CD14-positive monocyte (primary cell): ENCODE results near the gene WT1. TPM values are rescaled to one million over a fixed set of nuclear protein-coding genes. Genes with fewer than 3 reads are reported as not detected.

Experiments
- DNase-seq, 3 donors: peaks; one replicate each; pipeline ENCODE4 v3.0.0-alpha.2; 2011 to 2022
- H2AFZ ChIP-seq: 2 replicates; pipeline ENCODE4 v1.6.0; 2012; ENCODE audit warnings: mild to moderate bottlenecking, low read depth, low read length, inconsistent platforms; ENCODE audit not compliant: insufficient read depth, poor library complexity, severe bottlenecking
- H3K27ac ChIP-seq, 2 donors: 1 replicate in 1 of 2; 2 replicates in 1 of 2; pipeline ENCODE4 v1.5.1; 2012 to 2013; ENCODE audit warnings: low read length in 2 of 2, control low read depth in 1 of 2, inconsistent platforms in 1 of 2, low read depth in 1 of 2, mild to moderate bottlenecking in 1 of 2
- H3K27me3 ChIP-seq, 2 donors: one replicate each; pipeline versions ENCODE4 v1.6.0 to v1.6.1; 2011 to 2013; ENCODE audit warnings: low read length in 2 of 2; ENCODE audit not compliant: control insufficient read depth in 2 of 2, insufficient read depth in 2 of 2
- H3K36me3 ChIP-seq, 2 donors: replicated peaks in 1 of 2; 1 replicate in 1 of 2; 2 replicates in 1 of 2; pipeline versions ENCODE4 v1.5.1 to v1.6.1; 2012 to 2013; ENCODE audit warnings: low read length in 2 of 2, control low read depth in 1 of 2, inconsistent platforms in 1 of 2, mild to moderate bottlenecking in 1 of 2; ENCODE audit not compliant: insufficient read depth in 2 of 2, control insufficient read depth in 1 of 2
- H3K4me1 ChIP-seq, 2 donors: 1 replicate in 1 of 2; 2 replicates in 1 of 2; pipeline versions ENCODE4 v1.5.1 to v1.6.1; 2012 to 2013; ENCODE audit warnings: low read length in 2 of 2, control low read depth in 1 of 2, inconsistent platforms in 1 of 2, mild to moderate bottlenecking in 1 of 2, moderate library complexity in 1 of 2; ENCODE audit not compliant: insufficient read depth in 2 of 2, control insufficient read depth in 1 of 2
- H3K4me2 ChIP-seq: replicated peaks from 2 replicates; pipeline ENCODE3; 2012; ENCODE audit warnings: low read length, moderate library complexity, mild to moderate bottlenecking; ENCODE audit not compliant: poor library complexity, severe bottlenecking; ENCODE audit errors: extremely low read depth
- H3K4me3 ChIP-seq, 3 experiments: fragments of 200-600 bp in 1 of 3; sonication (generic) in 1 of 3; replicated peaks in 1 of 3; 1 replicate in 2 of 3; 2 replicates in 1 of 3; pipeline ENCODE4 v1.5.1; 2011 to 2013; ENCODE audit warnings: low read length in 3 of 3, mild to moderate bottlenecking in 3 of 3, control low read depth in 2 of 3, low read depth in 2 of 3, inconsistent platforms in 1 of 3, moderate library complexity in 1 of 3
- H3K79me2 ChIP-seq: 2 replicates; pipeline ENCODE4 v1.6.0; 2012; ENCODE audit warnings: mild to moderate bottlenecking, control low read depth, inconsistent platforms, low read length, moderate library complexity; ENCODE audit not compliant: insufficient read depth
- H3K9ac ChIP-seq: 2 replicates; pipeline ENCODE4 v1.6.0; 2017; ENCODE audit warnings: low read length, mild to moderate bottlenecking; ENCODE audit not compliant: insufficient read depth, poor library complexity, severe bottlenecking
- H3K9me3 ChIP-seq, 2 donors: replicated peaks in 1 of 2; 1 replicate in 1 of 2; 2 replicates in 1 of 2; pipeline versions ENCODE4 v1.5.1 to v1.6.1; 2012 to 2013; ENCODE audit warnings: low read length in 2 of 2, control low read depth in 1 of 2; ENCODE audit not compliant: control insufficient read depth in 1 of 2, insufficient read depth in 1 of 2
- H4K20me1 ChIP-seq: 2 replicates; pipeline ENCODE4 v1.6.0; 2012; ENCODE audit warnings: mild to moderate bottlenecking, low read length, control low read depth, moderate library complexity; ENCODE audit not compliant: insufficient read depth
- H3K27ac Mint-ChIP-seq, 7 donors: one replicate each; pipeline ENCODE4 v1.8.0; 2020; ENCODE audit warnings: mild to moderate bottlenecking in 7 of 7, mixed read lengths in 7 of 7, moderate library complexity in 6 of 7, inconsistent platforms in 2 of 7
- H3K27me3 Mint-ChIP-seq, 3 donors: one replicate each; pipeline ENCODE4 v1.8.0; 2021 to 2022; ENCODE audit warnings: low read depth in 3 of 3, mild to moderate bottlenecking in 3 of 3, mixed read lengths in 3 of 3, moderate library complexity in 3 of 3, inconsistent platforms in 1 of 3
- H3K36me3 Mint-ChIP-seq, 2 donors: one replicate each; pipeline ENCODE4 v1.8.0; 2020; ENCODE audit warnings: mixed read lengths in 2 of 2, inconsistent platforms in 1 of 2, mild to moderate bottlenecking in 1 of 2
- H3K4me1 Mint-ChIP-seq: one replicate; pipeline ENCODE4 v1.8.0; 2020; ENCODE audit warnings: mild to moderate bottlenecking, mixed read lengths
- H3K4me3 Mint-ChIP-seq, 2 donors: one replicate each; pipeline ENCODE4 v1.8.0; 2020; ENCODE audit warnings: mild to moderate bottlenecking in 2 of 2, mixed read lengths in 2 of 2, moderate library complexity in 1 of 2
- H3K9me3 Mint-ChIP-seq, 7 donors: one replicate each; pipeline ENCODE4 v1.8.0; 2020 to 2022; ENCODE audit warnings: mixed read lengths in 7 of 7, mild to moderate bottlenecking in 6 of 7, moderate library complexity in 6 of 7, inconsistent platforms in 2 of 7
- WGBS: methylation state at CpG from one replicate; pipeline ENCODE4 v1.1.5; 2013; ENCODE audit warnings: missing lambda C conversion rate; ENCODE audit not compliant: insufficient coverage; 5-methylcytosine and 5-hydroxymethylcytosine counted together
- intact Hi-C, 2 donors: fragments of 100-400 bp; cut with micrococcal nuclease; formaldehyde crosslinking; loops; one replicate each; pipeline versions ENCODE4 v1.15.0 to v1.15.1; 2023
- polyA plus RNA-seq, 3 donors: library from polyadenylated mRNA; depleted of rRNA in 1 of 3; unstranded in 2 of 3; stranded (reverse) in 1 of 3; fragments of 300-500 nt in 2 of 3; fragments of >200 nt in 1 of 3; fragmentation: Illumina TruSeq in 2 of 3; gene quantifications; 1 replicate in 2 of 3; 2 replicates in 1 of 3; pipeline ENCODE4 v1.2.3, GENCODE V29; 2012 to 2021
- TF ChIP-seq, protein P1 (sequence below): fragments of 200-600 bp; IDR thresholded peaks from one replicate; pipeline ENCODE4 v1.8.0; 2022; ENCODE audit warnings: antibody characterized with exemption, mild to moderate bottlenecking

WT1 gene
- polyA plus RNA-seq, 3 donors = not detected

DNA sequence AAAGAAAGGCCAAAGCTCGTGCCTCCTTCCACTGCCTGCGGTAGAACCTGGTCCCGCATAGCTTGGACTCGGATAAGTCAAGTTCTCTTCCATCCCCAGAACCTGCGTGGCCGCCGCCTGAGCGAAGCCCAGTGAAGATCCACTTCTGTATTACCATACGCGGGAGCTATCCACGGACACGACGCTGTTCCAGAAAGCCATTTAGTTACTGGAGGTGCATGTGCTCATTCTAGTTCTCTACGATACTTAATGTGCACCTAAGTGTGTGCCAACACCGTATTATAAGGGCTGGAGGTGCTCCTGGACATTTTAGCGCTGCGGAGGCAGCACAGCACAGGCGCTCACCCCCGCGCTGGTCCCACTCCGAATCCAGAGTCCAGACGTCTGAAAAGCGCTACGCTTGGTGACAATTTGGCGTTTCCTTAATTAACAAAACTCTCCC is 1.4 kb downstream of the WT1 start:
- H3K9me3 Mint-ChIP-seq = peaks cover 0 to 33% (median 19%) of the 10 kb centered on the region in 7 donors
- no peak overlapping the region for H3K4me2 ChIP-seq
- peaks cover 7 to 53% of the 10 kb centered on the region in 2 donors for H3K9me3 ChIP-seq
- peaks cover 79 to 97% of the 10 kb centered on the region in 2 donors for H3K27me3 ChIP-seq
- H3K27ac ChIP-seq = no peak overlapping the region
- no peaks in the 10 kb centered on the region for H3K36me3 ChIP-seq
- H3K4me1 ChIP-seq = peaks cover 30 to 44% of the 10 kb centered on the region in 2 donors
- peak overlapping the region in 1 of 3 experiments; percentile 51 for H3K4me3 ChIP-seq
- WGBS = 10% methylated on average over 23 of the region's 25 CpGs
- no peaks in the 10 kb centered on the region for H4K20me1 ChIP-seq
- no peak overlapping the region for H2AFZ ChIP-seq
- intact Hi-C loops = no loop called here
- peaks cover 90 to 99% (median 95%) of the 10 kb centered on the region in 3 donors for H3K27me3 Mint-ChIP-seq
- no peak overlapping the region for H3K27ac Mint-ChIP-seq
- H3K4me1 Mint-ChIP-seq = peaks cover 52% of the 10 kb centered on the region
- no peaks in the 10 kb centered on the region for H3K79me2 ChIP-seq
- H3K36me3 Mint-ChIP-seq = peaks cover 3 to 7% of the 10 kb centered on the region in 2 donors
- TF ChIP-seq, protein P1, sequence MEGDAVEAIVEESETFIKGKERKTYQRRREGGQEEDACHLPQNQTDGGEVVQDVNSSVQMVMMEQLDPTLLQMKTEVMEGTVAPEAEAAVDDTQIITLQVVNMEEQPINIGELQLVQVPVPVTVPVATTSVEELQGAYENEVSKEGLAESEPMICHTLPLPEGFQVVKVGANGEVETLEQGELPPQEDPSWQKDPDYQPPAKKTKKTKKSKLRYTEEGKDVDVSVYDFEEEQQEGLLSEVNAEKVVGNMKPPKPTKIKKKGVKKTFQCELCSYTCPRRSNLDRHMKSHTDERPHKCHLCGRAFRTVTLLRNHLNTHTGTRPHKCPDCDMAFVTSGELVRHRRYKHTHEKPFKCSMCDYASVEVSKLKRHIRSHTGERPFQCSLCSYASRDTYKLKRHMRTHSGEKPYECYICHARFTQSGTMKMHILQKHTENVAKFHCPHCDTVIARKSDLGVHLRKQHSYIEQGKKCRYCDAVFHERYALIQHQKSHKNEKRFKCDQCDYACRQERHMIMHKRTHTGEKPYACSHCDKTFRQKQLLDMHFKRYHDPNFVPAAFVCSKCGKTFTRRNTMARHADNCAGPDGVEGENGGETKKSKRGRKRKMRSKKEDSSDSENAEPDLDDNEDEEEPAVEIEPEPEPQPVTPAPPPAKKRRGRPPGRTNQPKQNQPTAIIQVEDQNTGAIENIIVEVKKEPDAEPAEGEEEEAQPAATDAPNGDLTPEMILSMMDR = no peak
- H3K4me3 Mint-ChIP-seq = peak overlapping the region in 1 of 2 donors; percentile 73
- H3K9ac ChIP-seq = no peak overlapping the region
- no peak for DNase-seq

DNA sequence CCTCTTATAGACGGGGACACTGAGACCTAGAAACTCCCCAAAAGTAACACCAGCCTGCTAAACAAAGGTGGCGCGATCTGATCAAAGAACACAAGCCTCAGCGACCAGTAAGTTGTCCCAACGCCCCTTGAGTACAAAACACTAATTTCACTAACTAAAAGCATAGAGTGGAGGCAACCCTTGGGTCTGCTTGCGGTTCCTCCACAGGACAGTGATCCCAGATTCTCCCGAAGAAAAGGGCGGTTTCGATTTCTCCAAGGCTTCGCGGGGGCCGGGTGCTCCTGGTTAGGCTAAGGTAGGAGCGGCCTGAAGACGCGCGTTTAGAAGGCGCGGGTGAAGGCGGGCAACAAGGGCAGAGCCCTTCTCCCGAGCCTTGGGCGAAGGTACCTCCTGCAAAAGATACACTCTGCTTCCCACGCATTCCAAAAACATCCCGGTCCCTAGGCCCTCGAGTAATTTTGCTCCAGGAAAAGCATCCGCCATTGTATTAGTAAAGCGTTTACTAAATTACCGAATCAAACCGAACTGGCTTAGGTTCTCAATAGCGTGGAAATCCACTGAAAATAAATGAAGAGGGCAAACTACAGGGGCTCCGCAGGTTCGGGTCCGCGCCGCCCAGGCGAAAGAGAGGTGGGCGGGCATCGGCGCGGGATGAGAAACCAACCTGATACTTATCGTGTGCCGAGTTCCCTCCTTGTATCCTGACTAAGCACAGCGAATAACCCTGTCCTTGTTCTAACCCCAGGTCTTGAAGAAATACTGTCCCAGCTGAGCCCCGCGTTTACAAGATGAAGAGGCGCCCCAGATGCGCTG is 2.0 kb downstream of the WT1 start:
- peaks cover 49% of the 10 kb centered on the region for H3K4me1 Mint-ChIP-seq

More for the DNA sequence above, 2.0 kb downstream of the WT1 start:
- no peak for DNase-seq
- Histone ChIP-seq H3K9ac (no peak overlapping the region), H3K36me3 (no peaks in the 10 kb centered on the region), H3K4me2 (peak overlapping the region; percentile 34), H3K4me3 (peak overlapping the region in 1 of 3 experiments; percentile 39), H3K79me2 (no peaks in the 10 kb centered on the region), H3K27ac (no peak overlapping the region), H3K9me3 (peaks cover 7 to 53% of the 10 kb centered on the region in 2 donors), H4K20me1 (no peaks in the 10 kb centered on the region), H3K27me3 (peaks cover 78 to 97% of the 10 kb centered on the region in 2 donors), H2AFZ (no peak overlapping the region), H3K4me1 (peaks cover 26 to 40% of the 10 kb centered on the region in 2 donors)
- Mint-ChIP-seq H3K9me3 (peaks cover 0 to 29% (median 22%) of the 10 kb centered on the region in 7 donors), H3K4me3 (peak overlapping the region; percentile 2 to 73), H3K27me3 (peaks cover 90 to 99% (median 95%) of the 10 kb centered on the region in 3 donors), H3K27ac (no peak overlapping the region), H3K36me3 (peaks cover 3 to 7% of the 10 kb centered on the region in 2 donors)
- intact Hi-C loops = no loop called here
- WGBS = 6% methylated on average over 41 of the region's 46 CpGs
- TF ChIP-seq, protein P1 = no peak
